GM23338 (cell line): ENCODE results near the gene SRPX. TPM values are rescaled to one million over a fixed set of nuclear protein-coding genes. Genes with fewer than 3 reads are reported as not detected.

Experiments used
- ATAC-seq: fragments of 200-7000 bp; cut with Tn5 transposase; 3 replicates; pipeline ENCODE4 v1.9.1; 2020
- DNase-seq: peaks from one replicate; pipeline ENCODE4 v3.0.0-alpha.2; 2015; ENCODE audit warnings: low spot score
- H2AFZ ChIP-seq: fragments of 200-600 bp; sonication (generic); 2 replicates; pipeline ENCODE4 v1.8.0; 2016; ENCODE audit warnings: antibody characterized with exemption, mild to moderate bottlenecking, moderate library complexity
- H3F3A ChIP-seq: fragments of 200-600 bp; sonication (generic); replicated peaks from 2 replicates; pipeline ENCODE4 v1.8.0; 2017; ENCODE audit warnings: antibody characterized with exemption, mixed run types, low read depth
- H3K27ac ChIP-seq: fragments of 200-600 bp; sonication (generic); 2 replicates; pipeline ENCODE4 v1.6.1; 2016; ENCODE audit warnings: low read depth
- H3K27me3 ChIP-seq: fragments of 200-600 bp; sonication (generic); 2 replicates; pipeline ENCODE4 v1.8.0; 2016; ENCODE audit warnings: mild to moderate bottlenecking, mixed run types, moderate library complexity; ENCODE audit not compliant: insufficient read depth
- H3K36me3 ChIP-seq: fragments of 200-600 bp; sonication (generic); 2 replicates; pipeline ENCODE4 v1.8.0; 2016; ENCODE audit warnings: mild to moderate bottlenecking; ENCODE audit not compliant: insufficient read depth
- H3K4me1 ChIP-seq: fragments of 200-600 bp; sonication (generic); 2 replicates; pipeline ENCODE4 v1.8.0; 2016; ENCODE audit warnings: mild to moderate bottlenecking, moderate library complexity; ENCODE audit not compliant: insufficient read depth
- H3K4me2 ChIP-seq: fragments of 200-600 bp; sonication (generic); 2 replicates; pipeline ENCODE4 v1.7.1; 2017; ENCODE audit warnings: mixed run types
- H3K4me3 ChIP-seq: fragments of 200-600 bp; sonication (generic); 2 replicates; pipeline ENCODE4 v1.6.1; 2016; ENCODE audit warnings: mixed run types
- H3K79me2 ChIP-seq: fragments of 200-600 bp; sonication (generic); replicated peaks from 2 replicates; pipeline ENCODE4 v1.8.0; 2017; ENCODE audit warnings: mild to moderate bottlenecking; ENCODE audit not compliant: insufficient read depth
- H3K9me2 ChIP-seq: fragments of 200-600 bp; sonication (generic); 2 replicates; pipeline ENCODE4 v1.8.0; 2017; ENCODE audit not compliant: insufficient read depth
- H4K20me1 ChIP-seq: fragments of 200-600 bp; sonication (generic); replicated peaks from 2 replicates; pipeline ENCODE4 v1.8.0; 2017; ENCODE audit warnings: mild to moderate bottlenecking; ENCODE audit not compliant: insufficient read depth
- H3K27ac Mint-ChIP-seq: 2 replicates; pipeline ENCODE4 v1.8.0; 2020; ENCODE audit warnings: inconsistent platforms, mild to moderate bottlenecking, moderate library complexity, mixed read lengths
- H3K27me3 Mint-ChIP-seq: 3 replicates; pipeline ENCODE4 v1.8.0; 2022; ENCODE audit warnings: low read depth, mild to moderate bottlenecking, moderate library complexity, mixed read lengths, inconsistent platforms; ENCODE audit not compliant: insufficient read depth, poor library complexity
- H3K36me3 Mint-ChIP-seq: 3 replicates; pipeline ENCODE4 v1.8.0; 2021; ENCODE audit warnings: low read depth, mild to moderate bottlenecking, inconsistent platforms, moderate library complexity, mixed read lengths
- H3K4me1 Mint-ChIP-seq: 3 replicates; pipeline ENCODE4 v1.8.0; 2020; ENCODE audit warnings: mild to moderate bottlenecking, inconsistent platforms, mixed read lengths
- H3K4me3 Mint-ChIP-seq: 3 replicates; pipeline ENCODE4 v1.8.0; 2021; ENCODE audit warnings: moderate library complexity, mild to moderate bottlenecking, inconsistent platforms, mixed read lengths
- H3K9me3 Mint-ChIP-seq: 3 replicates; pipeline ENCODE4 v1.8.0; 2020; ENCODE audit warnings: moderate library complexity, mild to moderate bottlenecking, inconsistent platforms, mixed read lengths
- CREB1 ChIP-seq: fragments of 250-450 bp; sonication (Bioruptor Pico); IDR thresholded peaks from 2 replicates; pipeline ENCODE4 v1.5.0; 2020; ENCODE audit warnings: low read depth, mild to moderate bottlenecking, moderate library complexity
- EZH2 ChIP-seq: fragments of 200-600 bp; sonication (generic); IDR thresholded peaks from one replicate; pipeline ENCODE4 v1.8.0; 2017; ENCODE audit warnings: antibody characterized with exemption, mild to moderate bottlenecking, low read depth; ENCODE audit not compliant: unreplicated experiment
- EZH2phosphoT487 ChIP-seq: fragments of 200-600 bp; sonication (generic); IDR thresholded peaks from one replicate; pipeline ENCODE4 v1.8.1; 2018; ENCODE audit warnings: antibody characterized with exemption; ENCODE audit not compliant: unreplicated experiment
- JUNB ChIP-seq: IDR thresholded peaks from one replicate; pipeline ENCODE4 v1.6.1; 2016; ENCODE audit warnings: antibody characterized with exemption; ENCODE audit not compliant: unreplicated experiment
- NANOG ChIP-seq: IDR thresholded peaks from 2 replicates; pipeline ENCODE4 v1.6.1; 2016; ENCODE audit warnings: antibody characterized with exemption, borderline replicate concordance
- POLR2AphosphoS5 ChIP-seq: IDR thresholded peaks from 2 replicates; pipeline ENCODE4 v1.6.1; 2016; ENCODE audit warnings: antibody characterized with exemption, low read depth
- STAT1 ChIP-seq: IDR thresholded peaks from one replicate; pipeline ENCODE4 v1.6.1; 2016; ENCODE audit warnings: antibody characterized with exemption; ENCODE audit not compliant: unreplicated experiment
- ZNF114 ChIP-seq: fragments of 250-450 bp; sonication (Bioruptor Pico); IDR thresholded peaks from 2 replicates; pipeline ENCODE4 v1.5.0; 2020; ENCODE audit warnings: mild to moderate bottlenecking, moderate library complexity
- ZNF331 ChIP-seq: fragments of 250-450 bp; sonication (Bioruptor Pico); IDR thresholded peaks from 2 replicates; pipeline ENCODE4 v1.5.0; 2020; ENCODE audit warnings: low read depth, mild to moderate bottlenecking, moderate library complexity
- ZNF462 ChIP-seq: fragments of 250-450 bp; sonication (Bioruptor Pico); IDR thresholded peaks from 2 replicates; pipeline ENCODE4 v1.5.0; 2020; ENCODE audit warnings: mild to moderate bottlenecking, moderate library complexity
- polyA plus RNA-seq: library from polyadenylated mRNA; unstranded; fragments of >200 nt; fragmentation: Nextera tagmentation; extraction: Ambion mirVana; gene quantifications from 2 replicates; pipeline ENCODE4 v1.2.1, GENCODE V29; 2016
- total RNA-seq: library from RNA; depleted of rRNA; stranded (reverse); fragments of >200 nt; shearing (Covaris generic); gene quantifications from 2 replicates; pipeline ENCODE4 v1.2.3, GENCODE V29; 2014
- TF ChIP-seq, protein P1 (sequence below), 2 experiments: fragments of 200-600 bp in 1 of 2; sonication (generic) in 1 of 2; conservative IDR thresholded peaks; 2 replicates each; pipeline versions ENCODE4 v1.5.1 to v1.6.1; 2016 to 2017; ENCODE audit warnings: antibody characterized with exemption in 2 of 2, low read depth in 2 of 2, mild to moderate bottlenecking in 2 of 2, moderate library complexity in 1 of 2
- TF ChIP-seq, protein P2 (sequence below): IDR thresholded peaks from 2 replicates; pipeline ENCODE4 v1.6.1; 2016; ENCODE audit warnings: antibody characterized with exemption
- TF ChIP-seq, protein P3 (sequence below): IDR thresholded peaks from one replicate; pipeline ENCODE4 v1.6.1; 2018; ENCODE audit warnings: antibody characterized with exemption; ENCODE audit not compliant: unreplicated experiment

Gene SRPX
- total and polyA plus RNA-seq, 2 experiments from 2014 or later, result 14.3 to 16.9 TPM

GRCh38 chrX:38124000-38124399, 96.7 kb downstream of the SRPX start:
- H3K79me2 ChIP-seq, result no peaks in the 10 kb centered on the region
- no peaks in the 10 kb centered on the region for H3K4me1 ChIP-seq
- DNase-seq (peak; percentile 13), ATAC-seq (no peak)
- Mint-ChIP-seq H3K9me3 (no peaks in the 10 kb centered on the region), H3K4me1 (no peaks in the 10 kb centered on the region), H3K27me3 (no peaks in the 10 kb centered on the region), H3K27ac (no peak overlapping the region), H3K4me3 (no peak overlapping the region), H3K36me3 (no peaks in the 10 kb centered on the region)
- TF ChIP-seq, protein P1, sequence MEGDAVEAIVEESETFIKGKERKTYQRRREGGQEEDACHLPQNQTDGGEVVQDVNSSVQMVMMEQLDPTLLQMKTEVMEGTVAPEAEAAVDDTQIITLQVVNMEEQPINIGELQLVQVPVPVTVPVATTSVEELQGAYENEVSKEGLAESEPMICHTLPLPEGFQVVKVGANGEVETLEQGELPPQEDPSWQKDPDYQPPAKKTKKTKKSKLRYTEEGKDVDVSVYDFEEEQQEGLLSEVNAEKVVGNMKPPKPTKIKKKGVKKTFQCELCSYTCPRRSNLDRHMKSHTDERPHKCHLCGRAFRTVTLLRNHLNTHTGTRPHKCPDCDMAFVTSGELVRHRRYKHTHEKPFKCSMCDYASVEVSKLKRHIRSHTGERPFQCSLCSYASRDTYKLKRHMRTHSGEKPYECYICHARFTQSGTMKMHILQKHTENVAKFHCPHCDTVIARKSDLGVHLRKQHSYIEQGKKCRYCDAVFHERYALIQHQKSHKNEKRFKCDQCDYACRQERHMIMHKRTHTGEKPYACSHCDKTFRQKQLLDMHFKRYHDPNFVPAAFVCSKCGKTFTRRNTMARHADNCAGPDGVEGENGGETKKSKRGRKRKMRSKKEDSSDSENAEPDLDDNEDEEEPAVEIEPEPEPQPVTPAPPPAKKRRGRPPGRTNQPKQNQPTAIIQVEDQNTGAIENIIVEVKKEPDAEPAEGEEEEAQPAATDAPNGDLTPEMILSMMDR (conservative IDR thresholded peaks at IDR 0.05; ENCODE audit: low read depth in 2 of 2), result no peak
- TF ChIP-seq ZNF114 (CRISPR knock-in tag), result no peak
- no peak for TF ChIP-seq ZNF331
- TF ChIP-seq STAT1, result no peak
- no peak for TF ChIP-seq EZH2
- TF ChIP-seq CREB1 (CRISPR knock-in tag), result no peak
- TF ChIP-seq, protein P2, sequence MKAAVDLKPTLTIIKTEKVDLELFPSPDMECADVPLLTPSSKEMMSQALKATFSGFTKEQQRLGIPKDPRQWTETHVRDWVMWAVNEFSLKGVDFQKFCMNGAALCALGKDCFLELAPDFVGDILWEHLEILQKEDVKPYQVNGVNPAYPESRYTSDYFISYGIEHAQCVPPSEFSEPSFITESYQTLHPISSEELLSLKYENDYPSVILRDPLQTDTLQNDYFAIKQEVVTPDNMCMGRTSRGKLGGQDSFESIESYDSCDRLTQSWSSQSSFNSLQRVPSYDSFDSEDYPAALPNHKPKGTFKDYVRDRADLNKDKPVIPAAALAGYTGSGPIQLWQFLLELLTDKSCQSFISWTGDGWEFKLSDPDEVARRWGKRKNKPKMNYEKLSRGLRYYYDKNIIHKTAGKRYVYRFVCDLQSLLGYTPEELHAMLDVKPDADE, result no peak
- TF ChIP-seq JUNB, result no peak
- TF ChIP-seq ZNF462 (CRISPR knock-in tag), result no peak
- TF ChIP-seq, protein P3, sequence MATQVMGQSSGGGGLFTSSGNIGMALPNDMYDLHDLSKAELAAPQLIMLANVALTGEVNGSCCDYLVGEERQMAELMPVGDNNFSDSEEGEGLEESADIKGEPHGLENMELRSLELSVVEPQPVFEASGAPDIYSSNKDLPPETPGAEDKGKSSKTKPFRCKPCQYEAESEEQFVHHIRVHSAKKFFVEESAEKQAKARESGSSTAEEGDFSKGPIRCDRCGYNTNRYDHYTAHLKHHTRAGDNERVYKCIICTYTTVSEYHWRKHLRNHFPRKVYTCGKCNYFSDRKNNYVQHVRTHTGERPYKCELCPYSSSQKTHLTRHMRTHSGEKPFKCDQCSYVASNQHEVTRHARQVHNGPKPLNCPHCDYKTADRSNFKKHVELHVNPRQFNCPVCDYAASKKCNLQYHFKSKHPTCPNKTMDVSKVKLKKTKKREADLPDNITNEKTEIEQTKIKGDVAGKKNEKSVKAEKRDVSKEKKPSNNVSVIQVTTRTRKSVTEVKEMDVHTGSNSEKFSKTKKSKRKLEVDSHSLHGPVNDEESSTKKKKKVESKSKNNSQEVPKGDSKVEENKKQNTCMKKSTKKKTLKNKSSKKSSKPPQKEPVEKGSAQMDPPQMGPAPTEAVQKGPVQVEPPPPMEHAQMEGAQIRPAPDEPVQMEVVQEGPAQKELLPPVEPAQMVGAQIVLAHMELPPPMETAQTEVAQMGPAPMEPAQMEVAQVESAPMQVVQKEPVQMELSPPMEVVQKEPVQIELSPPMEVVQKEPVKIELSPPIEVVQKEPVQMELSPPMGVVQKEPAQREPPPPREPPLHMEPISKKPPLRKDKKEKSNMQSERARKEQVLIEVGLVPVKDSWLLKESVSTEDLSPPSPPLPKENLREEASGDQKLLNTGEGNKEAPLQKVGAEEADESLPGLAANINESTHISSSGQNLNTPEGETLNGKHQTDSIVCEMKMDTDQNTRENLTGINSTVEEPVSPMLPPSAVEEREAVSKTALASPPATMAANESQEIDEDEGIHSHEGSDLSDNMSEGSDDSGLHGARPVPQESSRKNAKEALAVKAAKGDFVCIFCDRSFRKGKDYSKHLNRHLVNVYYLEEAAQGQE, result no peak
- TF ChIP-seq NANOG, result no peak
- TF ChIP-seq POLR2AphosphoS5, result no peak
- no peak for TF ChIP-seq EZH2phosphoT487
- no peaks in the 10 kb centered on the region for H3F3A ChIP-seq
- H3K4me3 ChIP-seq, result no peak overlapping the region
- no peaks in the 10 kb centered on the region for H3K27me3 ChIP-seq
- no peak overlapping the region for H3K4me2 ChIP-seq
- H4K20me1 ChIP-seq, result no peaks in the 10 kb centered on the region
- no peaks in the 10 kb centered on the region for H3K9me2 ChIP-seq
- no peak overlapping the region for H2AFZ ChIP-seq
- no peaks in the 10 kb centered on the region for H3K36me3 ChIP-seq
- H3K27ac ChIP-seq, result no peak overlapping the region
